ENCODE results near the gene IMP3. TPM values are rescaled to one million over a fixed set of nuclear protein-coding genes. Genes with fewer than 3 reads are reported as not detected.

Gene IMP3
- total RNA-seq, 1 experiment from 2014 or later = 77.8 TPM

DNA sequence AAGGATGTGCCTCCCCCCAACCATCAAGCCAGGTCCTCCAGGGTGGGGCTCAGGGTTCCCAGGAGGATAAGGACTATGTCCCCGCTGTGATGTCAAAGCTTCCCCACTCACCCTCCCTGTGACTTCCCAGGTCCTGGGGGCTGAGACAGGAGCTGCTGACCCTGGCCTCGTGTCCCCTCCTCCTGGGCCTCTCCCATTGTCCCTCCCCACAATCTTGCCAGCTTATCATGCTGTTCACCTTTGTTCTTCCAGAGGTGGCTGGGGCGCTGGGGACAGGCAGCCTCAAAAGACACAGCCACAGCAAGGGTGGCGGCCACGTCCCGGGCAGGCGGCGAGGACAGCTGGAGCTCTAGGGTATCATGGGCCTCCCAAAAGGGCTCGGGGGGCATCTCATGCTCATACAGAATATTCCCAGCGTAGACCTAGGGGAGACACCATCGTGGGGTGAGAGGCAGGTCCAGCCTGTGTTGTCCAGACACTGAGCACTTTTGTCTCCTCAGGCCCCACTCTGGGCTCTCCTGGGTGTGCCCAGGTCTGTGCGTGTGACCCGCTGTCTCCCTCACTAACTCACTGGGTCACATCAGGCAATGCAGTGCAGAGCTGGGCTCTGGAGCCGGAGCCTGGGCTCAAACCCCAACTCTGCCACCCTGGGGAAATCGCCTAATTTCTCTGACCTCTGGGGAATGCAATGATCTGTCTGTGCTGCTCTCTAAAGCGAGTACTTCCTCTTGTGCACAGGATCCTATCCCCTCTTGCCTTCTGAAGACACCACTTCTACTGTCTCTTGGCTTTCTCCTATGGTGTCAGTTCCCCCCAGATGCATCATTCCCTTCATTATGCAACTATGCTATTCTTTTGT, 37.7 kb upstream of the IMP3 start:
- BruUV-seq (replicated peaks) = no TSS peak
- H3K27me3 Mint-ChIP-seq (ENCODE audit: unreplicated experiment) = no peaks in the 10 kb centered on the region
- no peaks in the 10 kb centered on the region for H3K9me3 Mint-ChIP-seq (ENCODE audit: low read depth, unreplicated experiment)
- no peak overlapping the region for H3K27ac Mint-ChIP-seq (ENCODE audit: unreplicated experiment)
- peaks cover 12% of the 10 kb centered on the region for H3K4me1 Mint-ChIP-seq (ENCODE audit: low read depth, unreplicated experiment)
- H3K4me3 Mint-ChIP-seq (ENCODE audit: low read depth, unreplicated experiment) = no peak overlapping the region
- intact Hi-C loops (cut with micrococcal nuclease; ENCODE audit: unreplicated experiment) = no loop called here
- H3K36me3 Mint-ChIP-seq (ENCODE audit: insufficient read depth, unreplicated experiment) = peaks cover 5% of the 10 kb centered on the region
- no peak for DNase-seq
- CTCF ChIA-PET = interaction anchor here (1.2 kb wide), 1 partner anchor 37 kb away, joined by 3 read pairs; no protein-coding TSS in a partner anchor
- TF ChIP-seq, protein P1, sequence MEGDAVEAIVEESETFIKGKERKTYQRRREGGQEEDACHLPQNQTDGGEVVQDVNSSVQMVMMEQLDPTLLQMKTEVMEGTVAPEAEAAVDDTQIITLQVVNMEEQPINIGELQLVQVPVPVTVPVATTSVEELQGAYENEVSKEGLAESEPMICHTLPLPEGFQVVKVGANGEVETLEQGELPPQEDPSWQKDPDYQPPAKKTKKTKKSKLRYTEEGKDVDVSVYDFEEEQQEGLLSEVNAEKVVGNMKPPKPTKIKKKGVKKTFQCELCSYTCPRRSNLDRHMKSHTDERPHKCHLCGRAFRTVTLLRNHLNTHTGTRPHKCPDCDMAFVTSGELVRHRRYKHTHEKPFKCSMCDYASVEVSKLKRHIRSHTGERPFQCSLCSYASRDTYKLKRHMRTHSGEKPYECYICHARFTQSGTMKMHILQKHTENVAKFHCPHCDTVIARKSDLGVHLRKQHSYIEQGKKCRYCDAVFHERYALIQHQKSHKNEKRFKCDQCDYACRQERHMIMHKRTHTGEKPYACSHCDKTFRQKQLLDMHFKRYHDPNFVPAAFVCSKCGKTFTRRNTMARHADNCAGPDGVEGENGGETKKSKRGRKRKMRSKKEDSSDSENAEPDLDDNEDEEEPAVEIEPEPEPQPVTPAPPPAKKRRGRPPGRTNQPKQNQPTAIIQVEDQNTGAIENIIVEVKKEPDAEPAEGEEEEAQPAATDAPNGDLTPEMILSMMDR (IDR thresholded peaks at IDR 0.05; ENCODE audit: unreplicated experiment) = no peak

DNA sequence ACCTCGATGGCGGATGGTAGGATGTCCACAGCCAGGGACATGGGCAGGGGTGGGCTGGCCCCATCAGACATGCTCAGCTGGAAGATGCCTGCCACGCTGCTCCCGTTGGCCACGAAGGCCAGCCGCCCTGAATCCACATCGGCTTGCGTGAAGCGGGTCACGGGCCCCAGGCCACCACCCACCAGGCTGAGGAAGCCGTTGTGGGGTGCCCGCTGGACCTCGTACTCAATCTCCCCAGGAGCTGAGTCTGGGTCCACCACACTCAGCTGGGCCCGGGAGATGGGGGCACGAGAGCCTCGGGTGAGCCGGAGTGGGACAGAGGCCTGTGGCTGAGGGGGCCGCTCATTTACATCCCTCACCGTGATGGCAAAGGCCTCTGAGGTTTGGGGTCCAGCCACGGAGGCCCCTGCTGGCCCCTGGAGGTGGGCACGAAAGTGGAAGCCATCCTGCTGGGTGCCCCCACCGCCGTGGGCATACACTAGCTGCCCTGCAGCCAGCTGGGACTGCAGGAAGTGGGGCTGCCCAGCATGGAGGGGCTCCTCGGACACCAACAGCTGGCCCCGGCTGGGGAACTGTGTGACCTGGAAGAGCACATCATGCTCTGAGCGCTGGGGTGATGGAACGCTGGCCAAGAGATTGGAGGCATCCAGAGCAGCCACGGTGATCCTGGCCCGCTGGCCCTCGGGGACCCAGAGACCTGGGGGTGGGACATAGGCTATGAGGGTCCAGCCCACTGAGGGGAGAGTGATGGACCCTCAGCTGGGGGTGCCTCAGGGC, 36.9 kb upstream of the IMP3 start:
- Mint-ChIP-seq H3K27ac (ENCODE audit: unreplicated experiment) (no peak overlapping the region), H3K27me3 (ENCODE audit: unreplicated experiment) (no peaks in the 10 kb centered on the region), H3K4me3 (ENCODE audit: low read depth, unreplicated experiment) (no peak overlapping the region), H3K9me3 (ENCODE audit: low read depth, unreplicated experiment) (no peaks in the 10 kb centered on the region), H3K36me3 (ENCODE audit: insufficient read depth, unreplicated experiment) (peaks cover 3% of the 10 kb centered on the region), H3K4me1 (ENCODE audit: low read depth, unreplicated experiment) (peaks cover 20% of the 10 kb centered on the region)
- CTCF ChIA-PET = no interaction called here
- DNase-seq = no peak
- no TSS peak for BruUV-seq (replicated peaks)
- TF ChIP-seq, protein P1 (IDR thresholded peaks at IDR 0.05; ENCODE audit: unreplicated experiment) = no peak
- intact Hi-C loops (cut with micrococcal nuclease; ENCODE audit: unreplicated experiment) = no loop called here

DNA sequence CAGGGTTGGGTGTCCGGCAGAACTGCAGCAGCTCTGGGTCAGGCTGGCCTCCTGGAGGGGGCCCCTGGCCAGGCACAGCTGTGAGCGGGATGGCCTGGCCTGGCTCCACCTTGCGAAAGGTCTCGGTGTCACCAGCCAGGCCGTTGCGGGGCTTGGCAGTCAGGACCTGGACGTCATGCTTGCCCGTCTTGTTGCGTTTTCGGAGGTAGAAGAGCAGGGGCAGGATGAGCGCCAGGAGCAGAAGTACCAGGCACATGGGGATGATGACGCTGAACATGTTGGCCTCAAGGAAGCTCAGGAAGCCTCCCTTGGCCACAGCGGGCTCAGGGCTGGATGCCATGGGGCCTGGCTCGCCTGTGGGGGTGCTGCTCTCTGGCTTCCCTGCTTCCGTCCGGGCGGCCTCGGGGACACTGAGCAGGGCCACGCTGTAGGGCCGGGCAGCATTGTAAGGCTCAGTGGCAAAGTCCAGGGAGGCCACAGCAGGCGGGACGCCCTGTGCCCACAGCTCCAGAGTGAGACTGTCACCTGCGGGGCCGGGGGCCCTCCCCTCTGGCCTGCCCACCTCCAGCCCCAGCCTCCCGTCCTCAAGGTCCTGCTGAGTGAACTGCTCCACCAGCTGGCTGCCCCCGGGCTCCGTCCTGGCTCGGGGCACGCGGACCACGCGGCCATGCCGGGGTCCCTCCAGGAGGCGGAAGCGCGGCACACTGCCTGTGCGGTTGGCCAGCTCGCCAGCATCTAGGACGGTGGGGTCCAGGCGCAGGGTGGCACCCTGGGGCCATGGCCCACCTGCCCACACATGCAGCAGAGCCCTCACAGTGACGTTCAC, 35.8 kb upstream of the IMP3 start:
- TF ChIP-seq, protein P1 (IDR thresholded peaks at IDR 0.05; ENCODE audit: unreplicated experiment) = no peak
- no peak for DNase-seq
- Mint-ChIP-seq H3K27ac (ENCODE audit: unreplicated experiment) (no peak overlapping the region), H3K27me3 (ENCODE audit: unreplicated experiment) (no peaks in the 10 kb centered on the region), H3K4me1 (ENCODE audit: low read depth, unreplicated experiment) (peaks cover 20% of the 10 kb centered on the region), H3K9me3 (ENCODE audit: low read depth, unreplicated experiment) (no peaks in the 10 kb centered on the region), H3K36me3 (ENCODE audit: insufficient read depth, unreplicated experiment) (no peaks in the 10 kb centered on the region), H3K4me3 (ENCODE audit: low read depth, unreplicated experiment) (no peak overlapping the region)
- BruUV-seq (replicated peaks) = no TSS peak
- CTCF ChIA-PET = interaction anchor here (1.2 kb wide), 1 partner anchor 9 kb away, joined by 5 read pairs; no protein-coding TSS in a partner anchor
- intact Hi-C loops (cut with micrococcal nuclease; ENCODE audit: unreplicated experiment) = no loop called here

DNA sequence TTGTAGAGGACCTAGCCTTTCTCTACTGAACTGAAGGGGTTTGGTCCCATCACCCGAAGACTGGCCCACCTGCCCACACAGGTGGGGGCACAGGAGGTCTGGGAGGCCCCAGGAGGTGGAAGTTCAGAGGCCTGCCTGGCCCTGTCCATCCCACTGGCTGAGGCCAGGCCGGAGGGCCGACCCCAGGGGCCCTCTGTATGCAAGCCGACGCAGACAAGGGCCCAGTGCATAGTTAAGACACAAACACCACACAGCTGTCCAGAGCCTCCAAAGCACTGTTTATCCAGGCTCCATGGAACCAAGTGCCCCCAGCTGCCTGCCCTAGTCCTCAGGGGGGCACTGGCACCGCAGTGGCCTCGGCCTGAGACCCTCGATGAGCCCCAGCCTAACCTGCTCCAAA, 34.3 kb upstream of the IMP3 start:
- intact Hi-C loops (cut with micrococcal nuclease; ENCODE audit: unreplicated experiment) = no loop called here
- H3K4me1 Mint-ChIP-seq (ENCODE audit: low read depth, unreplicated experiment) = peaks cover 29% of the 10 kb centered on the region
- no peaks in the 10 kb centered on the region for H3K36me3 Mint-ChIP-seq (ENCODE audit: insufficient read depth, unreplicated experiment)
- no peak for DNase-seq
- BruUV-seq (replicated peaks) = no TSS peak
- no peaks in the 10 kb centered on the region for H3K27me3 Mint-ChIP-seq (ENCODE audit: unreplicated experiment)
- no peak overlapping the region for H3K4me3 Mint-ChIP-seq (ENCODE audit: low read depth, unreplicated experiment)
- H3K27ac Mint-ChIP-seq (ENCODE audit: unreplicated experiment) = no peak overlapping the region
- no peaks in the 10 kb centered on the region for H3K9me3 Mint-ChIP-seq (ENCODE audit: low read depth, unreplicated experiment)
- TF ChIP-seq, protein P1 (IDR thresholded peaks at IDR 0.05; ENCODE audit: unreplicated experiment) = no peak
- CTCF ChIA-PET = interaction anchor here (0.6 kb wide), 1 partner anchor 27 kb away, joined by 3 read pairs; the partner anchor contains the start of gene SNX33

Measured in Calu3 (cell line).